Daoy (cell line): ENCODE results near the gene IGSF6. TPM values are rescaled to one million over a fixed set of nuclear protein-coding genes. Genes with fewer than 3 reads are reported as not detected.
"Not testable (repeated sequence)": the region's sequence is repeated elsewhere in the genome, so short reads cannot be mapped to it uniquely, and the experiment has no call there.

Source experiments
- DNase-seq: peaks from one replicate; pipeline ENCODE4 v3.0.0-alpha.2; 2015; ENCODE audit warnings: low read depth
- total RNA-seq: library from RNA; depleted of rRNA; stranded (reverse); fragments of >200 nt; shearing (Covaris generic); gene quantifications from 2 replicates; pipeline ENCODE4 v1.2.3, GENCODE V29; 2014

IGSF6 gene
- total RNA-seq, 1 experiment from 2014 or later, result not detected

DNA sequence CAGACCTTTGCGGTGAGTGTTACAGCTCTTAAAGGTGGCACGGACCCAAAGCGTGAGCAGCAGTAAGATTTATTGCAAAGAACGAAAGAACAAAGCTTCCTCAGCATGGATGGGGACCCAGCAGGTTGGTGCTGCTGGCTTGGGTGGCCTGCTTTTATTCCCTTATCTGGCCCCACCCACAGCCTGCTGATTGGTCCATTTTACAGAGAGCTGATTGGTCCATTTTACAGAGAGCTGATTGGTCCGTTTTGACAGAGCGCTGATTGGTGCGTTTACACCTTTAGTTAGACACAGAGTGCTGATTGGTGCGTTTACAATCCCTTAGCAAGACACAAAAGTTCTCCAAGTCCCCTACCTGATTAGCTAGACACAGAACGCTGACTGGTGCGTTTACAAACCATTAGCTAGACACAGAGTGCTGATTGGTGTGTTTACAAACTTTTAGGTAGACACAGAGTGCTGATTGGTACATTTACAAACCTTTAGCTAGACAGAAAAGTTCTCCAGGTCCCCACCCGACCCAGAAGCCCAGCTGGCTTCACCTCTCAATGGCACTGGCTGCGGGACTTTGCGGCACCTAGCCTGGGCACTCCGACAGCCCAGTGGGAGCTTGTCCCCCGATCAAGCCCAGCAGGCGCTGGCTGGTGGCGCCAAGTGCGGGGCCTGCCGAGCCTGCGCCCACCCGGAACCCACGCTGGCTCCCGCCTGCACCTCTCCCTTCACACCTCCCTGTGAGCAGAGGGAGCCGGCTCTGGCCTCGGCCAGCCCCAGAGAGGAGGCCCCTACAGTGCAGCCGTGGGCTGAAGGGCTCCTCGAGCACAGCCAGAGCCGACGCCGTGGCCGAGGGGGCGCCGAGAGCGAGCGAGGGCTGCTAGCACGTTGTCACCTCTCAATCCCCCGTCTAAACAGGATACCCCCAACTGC is 22.5 kb downstream of the IGSF6 start:
- DNase-seq, result not testable (repeated sequence)

DNA sequence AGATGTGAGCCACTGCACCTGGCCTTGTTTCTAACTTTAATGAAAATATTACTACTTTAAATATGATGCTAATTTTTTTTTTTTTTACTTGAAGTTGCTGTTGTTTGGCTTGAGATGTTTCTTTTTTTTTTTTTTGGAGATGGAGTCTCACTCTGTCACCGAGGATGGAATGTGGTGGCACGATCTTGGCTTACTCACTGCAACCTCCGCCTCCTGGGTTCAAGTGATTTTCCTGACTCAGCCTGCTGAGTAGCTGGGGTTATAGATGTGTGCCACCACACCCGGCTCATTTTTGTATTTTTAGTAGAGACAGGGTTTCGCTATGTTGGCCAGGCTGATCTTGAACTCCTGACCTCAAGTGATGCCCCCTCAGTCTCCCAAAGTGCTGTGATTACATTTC is 23.6 kb downstream of the IGSF6 start:
- no peak for DNase-seq

DNA sequence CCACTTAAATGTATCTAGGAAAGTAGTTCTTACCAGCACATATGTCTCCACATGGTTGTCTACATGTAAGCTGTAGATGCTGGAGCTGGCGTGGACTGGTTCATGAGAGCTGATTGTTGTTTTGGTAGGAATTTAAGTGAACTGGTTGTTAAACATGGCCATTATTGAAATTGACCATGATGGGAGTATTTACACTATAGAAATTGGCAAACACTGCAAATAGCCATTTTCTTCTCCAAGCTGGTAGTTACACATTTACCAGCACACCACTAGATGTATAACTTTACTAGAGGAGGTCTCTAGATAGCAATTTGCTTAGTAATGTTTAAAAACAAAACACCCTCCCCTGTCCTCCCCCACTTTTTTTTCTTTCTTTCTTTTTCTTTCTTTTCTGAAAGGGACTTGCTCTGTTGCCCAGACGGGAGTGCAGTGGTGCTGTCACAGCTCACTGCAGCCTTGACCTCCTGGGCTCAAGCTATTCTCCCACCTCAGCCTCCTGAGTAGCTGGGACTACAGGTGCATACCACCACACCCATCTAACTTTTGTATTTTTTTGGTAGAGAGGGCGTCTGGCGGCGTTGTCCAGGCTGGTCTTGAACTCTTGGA is 24.2 kb downstream of the IGSF6 start:
- no peak for DNase-seq

DNA sequence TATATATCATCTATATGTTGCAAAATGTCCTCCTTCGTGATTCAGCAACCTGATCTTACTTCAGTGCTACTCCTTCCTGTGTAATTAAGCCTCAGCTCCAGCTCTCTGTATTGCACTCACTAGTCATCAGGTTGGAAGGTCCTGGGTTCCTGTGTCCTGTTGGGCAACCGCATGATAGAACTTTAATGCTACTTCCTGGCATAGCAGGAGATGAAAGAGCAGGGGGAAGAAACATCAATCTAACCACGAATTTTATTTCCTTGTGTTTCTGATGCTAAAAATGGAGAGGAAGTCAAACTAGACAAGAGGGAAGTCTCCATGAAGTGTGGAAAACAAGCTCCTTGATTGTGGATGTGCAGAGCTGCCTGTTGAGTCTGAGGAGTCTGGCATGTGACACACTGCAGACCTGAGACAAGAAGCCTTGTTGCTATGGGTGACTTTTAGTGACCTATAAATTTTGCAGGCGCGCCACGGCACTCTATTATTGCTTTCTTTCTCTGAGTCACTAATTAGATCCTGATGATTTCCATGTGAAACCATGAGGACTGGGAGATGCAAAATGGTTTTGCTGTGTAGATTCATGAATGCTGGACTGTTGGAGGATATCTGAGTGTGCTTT is 25.6 kb downstream of the IGSF6 start:
- DNase-seq, result peak; percentile 56

DNA sequence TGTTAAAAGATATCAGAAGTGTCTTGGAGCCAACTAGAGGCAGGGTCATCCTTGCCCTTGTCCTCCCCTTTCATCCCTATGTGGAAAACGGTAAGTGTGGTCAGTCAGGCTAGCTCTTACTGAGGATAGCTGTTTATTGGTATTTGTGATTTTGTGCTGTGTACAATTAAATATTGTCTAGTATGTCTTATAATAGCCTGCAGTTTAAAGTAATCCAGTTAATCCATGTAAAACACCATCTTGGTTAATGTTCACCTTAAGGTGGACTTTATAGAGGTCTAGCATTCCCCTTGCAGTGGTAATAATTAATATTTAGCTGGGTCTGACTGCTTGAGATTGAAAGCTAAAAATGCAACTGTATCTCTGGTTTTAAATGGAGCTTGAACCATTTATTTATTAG is 27.4 kb downstream of the IGSF6 start:
- no peak for DNase-seq

DNA sequence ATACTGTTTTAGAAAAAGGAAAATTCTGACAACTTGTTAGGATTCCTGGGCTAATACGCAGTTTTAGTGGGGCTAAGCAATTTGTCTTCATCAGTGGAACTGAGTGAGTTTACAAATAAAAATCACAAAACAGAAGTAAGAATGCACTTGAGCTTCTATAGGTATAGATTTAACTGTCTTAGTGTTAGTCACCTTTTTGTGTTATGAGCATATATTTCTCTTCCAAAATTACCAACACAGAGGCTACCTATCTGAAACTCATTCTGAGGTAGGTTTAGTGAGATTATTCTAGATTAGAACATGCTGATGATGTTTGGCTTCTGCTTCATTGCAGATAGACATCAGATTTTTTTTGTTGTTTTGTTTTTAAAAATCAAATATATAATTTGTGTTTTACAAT is 29.9 kb downstream of the IGSF6 start:
- DNase-seq, result no peak

DNA sequence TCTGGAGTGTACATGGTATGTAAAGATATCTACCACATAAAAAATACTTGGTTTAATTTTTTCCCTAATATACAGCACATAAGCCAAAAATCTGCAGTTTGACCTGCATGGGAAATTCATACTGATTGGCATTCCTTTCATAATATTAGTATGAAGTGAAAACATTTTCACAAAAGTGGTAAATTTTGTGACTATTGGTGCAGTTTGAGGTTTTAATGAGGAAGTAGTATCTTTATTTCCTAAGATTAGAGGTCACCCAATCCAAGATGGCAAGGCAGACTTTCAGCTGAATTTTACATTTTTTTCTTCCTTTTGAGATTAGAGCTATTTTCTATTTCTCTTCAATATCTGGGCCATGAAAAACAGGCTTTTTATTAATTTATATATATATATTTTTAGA is 31.8 kb downstream of the IGSF6 start:
- DNase-seq, result no peak

DNA sequence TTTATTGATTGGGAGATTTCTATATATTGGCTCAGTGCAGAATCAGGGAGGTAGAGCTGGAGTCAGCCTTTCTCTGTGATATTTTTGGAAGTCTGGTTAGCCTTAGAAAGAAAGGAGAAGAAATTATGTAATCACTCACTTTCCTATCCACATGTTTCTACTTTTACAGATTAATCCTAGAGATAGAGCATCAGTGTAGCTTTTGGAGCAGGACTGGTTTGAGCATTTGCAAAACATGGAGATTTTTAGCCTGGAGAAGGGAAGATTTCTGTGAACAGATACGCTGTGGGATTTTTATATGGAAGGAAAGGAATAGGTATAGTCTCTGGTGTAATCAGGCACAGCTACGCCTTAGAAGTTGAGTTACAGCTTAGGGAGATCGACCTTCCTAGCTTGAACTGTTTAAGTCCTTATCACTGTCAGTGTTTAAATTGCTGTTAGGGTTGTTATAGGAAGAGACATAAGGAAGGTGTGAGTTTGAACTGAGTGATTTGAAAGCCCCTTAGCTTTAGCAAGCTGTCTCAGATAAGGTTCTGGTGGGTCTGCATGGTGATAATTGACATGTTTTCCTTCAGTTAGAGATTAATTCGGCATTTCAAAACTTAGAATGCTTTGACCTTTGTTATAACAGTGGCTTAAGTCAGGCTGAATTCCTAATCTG is 32.5 kb downstream of the IGSF6 start:
- DNase-seq, result no peak

DNA sequence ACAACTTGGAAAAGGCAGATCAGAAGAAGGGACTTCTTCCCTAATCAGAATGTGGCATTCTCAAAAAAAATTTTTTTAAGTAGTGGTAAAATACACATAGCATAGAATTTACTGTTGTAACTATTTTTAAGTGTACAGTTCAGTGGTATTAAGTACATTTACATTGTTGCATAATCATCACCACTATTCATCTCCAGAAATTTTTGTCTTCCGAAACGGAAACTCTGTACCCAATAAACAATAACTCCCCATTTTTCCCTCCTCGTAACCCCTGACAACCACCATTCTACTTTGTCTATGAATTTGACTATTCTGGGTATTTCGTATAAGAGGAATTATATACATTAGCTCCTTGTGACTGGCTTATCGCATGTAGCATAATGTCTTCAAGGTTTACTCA is 34.1 kb downstream of the IGSF6 start:
- no peak for DNase-seq

DNA sequence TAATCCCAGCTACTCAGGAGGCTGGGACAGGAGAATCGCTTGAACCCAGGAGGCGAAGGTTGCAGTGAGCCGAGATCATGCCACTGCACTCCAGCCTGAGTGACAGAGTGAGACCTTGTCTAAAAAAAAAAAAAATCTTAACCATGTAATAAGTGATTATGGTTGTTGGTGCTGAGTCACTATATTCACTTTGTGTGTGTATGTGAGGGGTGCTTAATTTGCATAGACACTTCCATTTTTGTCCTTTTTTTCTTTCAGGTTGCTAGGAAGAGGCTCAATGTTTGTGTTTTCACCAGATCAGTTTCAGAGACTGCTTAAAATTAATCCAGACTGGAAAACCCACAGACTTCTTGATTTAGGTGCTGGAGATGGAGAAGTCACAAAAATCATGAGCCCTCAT is 34.8 kb downstream of the IGSF6 start:
- DNase-seq, result no peak

DNA sequence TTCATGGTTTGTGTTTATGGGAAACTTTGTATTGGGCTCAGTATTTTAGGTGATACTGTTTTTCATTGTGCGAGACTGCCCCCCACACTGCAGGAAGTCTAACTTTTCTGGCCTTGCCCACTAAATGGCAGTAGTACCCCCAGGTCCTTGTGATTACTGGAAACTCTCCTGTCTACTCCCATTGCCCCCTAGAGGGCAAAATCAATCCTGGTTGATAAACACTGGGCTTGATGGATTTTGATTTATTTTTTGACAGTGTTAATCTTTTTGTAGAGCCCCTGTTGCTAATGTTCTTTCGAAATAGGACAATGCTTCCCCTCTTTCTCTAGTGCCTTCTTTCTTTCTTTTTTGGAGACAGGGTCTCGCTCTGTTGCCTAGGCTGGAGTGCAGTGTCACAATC is 37.5 kb downstream of the IGSF6 start:
- no peak for DNase-seq

DNA sequence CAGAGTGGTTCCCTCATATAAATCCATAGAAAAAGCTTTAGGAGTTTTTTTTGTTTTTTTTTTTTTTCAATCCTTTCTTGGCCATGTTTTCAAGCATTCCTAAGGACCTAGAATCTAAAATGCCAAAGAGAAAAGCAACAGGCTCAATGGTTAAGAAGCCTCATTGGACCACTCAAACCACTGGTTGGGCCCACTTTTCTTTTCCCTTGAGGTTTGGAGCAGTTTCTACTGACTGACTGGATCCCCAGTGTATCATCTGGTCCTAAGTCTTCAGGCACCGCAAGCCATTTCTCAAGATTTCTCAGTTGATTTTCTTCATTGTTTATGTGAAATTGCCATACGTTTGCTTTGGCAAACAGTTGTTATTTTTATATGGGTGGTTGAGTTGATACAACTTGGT is 38.6 kb downstream of the IGSF6 start:
- no peak for DNase-seq

DNA sequence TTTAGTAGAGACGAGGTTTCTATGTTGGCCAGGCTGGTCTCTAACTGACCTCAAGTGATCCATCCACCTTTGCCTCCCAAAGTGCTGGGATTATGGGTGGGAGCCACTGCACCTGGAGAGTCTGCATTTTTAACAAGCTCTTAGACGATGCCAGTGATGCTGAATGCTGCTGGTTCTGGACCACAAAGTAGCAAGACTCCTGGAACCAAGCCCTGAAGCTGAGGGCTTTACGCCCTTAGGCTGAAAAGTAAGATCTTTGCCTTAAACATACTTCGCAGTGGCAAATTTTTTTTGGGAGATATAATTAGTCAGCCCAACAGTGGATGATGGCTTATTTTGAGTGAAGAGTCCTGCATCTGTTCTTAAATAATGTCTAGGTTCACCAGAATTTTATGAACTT is 39.0 kb downstream of the IGSF6 start:
- no peak for DNase-seq

DNA sequence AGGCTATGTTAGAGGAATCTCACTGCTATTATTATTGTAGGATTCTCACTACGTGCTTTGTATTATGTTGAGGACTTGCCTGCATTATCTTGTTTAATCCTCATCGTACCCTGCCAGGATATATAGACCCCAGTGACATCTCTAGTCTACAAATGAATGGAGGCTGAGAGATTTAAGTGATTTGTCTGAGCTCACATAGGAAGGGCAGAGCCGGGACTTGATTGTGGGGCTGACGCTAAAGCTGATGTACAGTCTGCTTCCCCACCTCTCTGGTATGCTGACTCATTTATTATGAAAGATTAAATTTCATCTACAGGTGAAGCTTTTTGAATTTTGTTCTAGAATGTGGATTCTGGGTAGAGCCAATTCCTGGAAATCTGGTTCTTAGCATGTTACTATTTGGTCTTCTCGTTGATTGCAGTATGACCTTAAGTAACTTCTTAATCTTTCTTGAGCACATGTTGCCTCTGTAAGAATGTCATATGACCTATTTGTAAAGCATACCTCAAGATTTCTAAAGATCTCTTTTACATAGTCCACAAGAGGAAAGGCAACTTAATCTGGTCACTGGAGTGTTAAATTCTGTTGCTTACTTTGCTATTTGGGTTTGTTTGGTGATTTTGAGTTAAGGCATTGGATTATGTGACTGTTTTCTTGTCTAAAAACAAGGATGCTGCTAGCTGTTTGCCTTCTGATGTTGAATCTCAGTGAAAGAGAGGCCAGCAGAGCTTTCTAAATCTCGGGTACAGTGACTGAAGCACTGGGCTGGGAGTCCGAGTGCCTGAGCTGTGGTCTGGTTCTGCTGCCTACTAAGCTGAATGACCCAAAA is 40.6 kb downstream of the IGSF6 start:
- DNase-seq, result no peak

DNA sequence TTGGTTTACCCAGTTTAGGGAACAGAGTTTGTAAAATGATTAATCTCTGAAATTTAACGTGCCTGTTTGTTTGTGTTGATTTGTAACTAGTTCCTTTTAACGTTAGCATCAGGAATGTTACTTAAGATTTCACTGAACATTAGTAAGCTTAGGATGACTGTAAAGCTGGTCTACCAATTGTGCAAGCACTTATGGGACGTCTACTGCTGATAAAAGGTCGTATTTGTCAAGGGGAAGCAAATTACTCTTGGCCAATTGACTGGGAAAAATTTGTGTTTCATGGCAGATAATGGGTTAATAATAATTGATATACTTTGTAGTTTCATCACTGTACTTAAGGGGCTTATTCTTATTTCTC is 41.2 kb downstream of the IGSF6 start:
- DNase-seq, result no peak

DNA sequence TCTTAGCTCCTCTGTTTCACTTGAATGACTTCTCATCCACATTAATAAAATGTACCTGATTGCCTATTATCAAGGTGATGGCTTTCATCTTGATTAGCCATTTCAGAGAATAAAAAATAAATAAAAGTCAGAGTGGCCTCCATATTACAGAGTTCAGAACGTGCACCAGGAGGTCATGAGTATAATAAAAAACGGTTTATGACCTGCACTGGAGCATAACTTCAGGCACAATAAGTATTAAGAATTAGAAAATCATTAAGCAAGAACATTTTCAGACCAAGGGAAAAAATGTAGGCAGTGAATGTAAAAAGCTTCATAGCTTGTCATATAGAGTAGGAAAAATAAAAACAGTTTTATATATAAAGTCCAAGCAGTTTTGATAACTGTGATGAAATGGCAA is 41.6 kb downstream of the IGSF6 start:
- DNase-seq, result no peak

DNA sequence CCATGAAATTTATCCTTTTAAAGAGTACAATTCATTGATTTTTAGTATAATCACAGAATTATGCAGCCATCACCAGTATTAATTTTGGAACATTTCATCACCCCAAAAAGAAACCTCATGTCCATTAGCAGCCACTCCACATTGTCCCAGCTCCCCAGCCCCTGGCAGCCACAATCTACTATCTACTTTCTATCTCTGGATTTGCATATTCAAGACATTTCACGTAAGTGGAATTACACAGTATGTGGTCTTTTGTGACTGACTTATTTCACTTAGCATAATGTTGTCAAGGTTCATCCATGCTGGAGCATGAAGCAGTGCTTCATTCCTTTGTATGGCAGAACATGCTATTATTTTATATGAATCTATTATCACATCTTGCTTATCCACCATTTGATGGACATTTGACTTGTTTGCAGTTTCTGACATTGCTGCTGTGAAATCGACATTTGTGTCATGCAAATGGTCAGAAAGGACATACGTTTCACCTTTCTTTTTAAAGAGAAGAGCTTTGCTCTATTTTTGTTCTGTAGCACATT is 42.3 kb downstream of the IGSF6 start:
- DNase-seq, result no peak

DNA sequence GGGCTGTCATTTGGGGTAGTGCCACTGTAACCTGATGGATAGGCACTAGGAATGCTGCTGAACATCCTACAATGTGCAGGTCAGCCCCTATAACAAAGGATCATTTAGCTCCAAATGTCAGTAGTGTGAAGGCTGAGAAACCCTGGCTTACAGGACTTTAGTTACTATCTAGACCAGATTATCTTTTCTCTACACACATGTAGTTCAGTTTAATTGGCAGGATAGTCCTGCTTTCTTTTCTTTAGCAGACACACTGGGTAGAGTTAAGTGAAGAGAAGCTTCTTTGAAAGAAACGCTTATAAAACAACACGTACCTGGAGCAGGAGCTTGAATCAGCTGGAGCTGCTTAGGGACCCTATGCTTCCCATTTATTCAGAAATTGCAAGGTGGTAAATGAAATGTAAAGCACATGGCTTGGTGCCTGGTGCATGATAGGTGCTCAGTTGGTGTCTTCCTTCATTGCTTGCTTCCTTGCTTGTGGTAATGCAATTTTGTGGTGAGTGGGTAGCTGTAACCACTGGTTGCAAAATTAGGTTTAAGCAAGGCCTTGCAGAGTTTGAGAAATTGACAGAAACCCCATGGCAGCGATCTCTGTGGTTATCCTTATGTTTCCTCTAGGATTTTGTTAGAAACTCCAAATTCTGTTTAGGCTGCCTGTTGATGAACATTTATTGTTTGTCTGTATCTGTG is 43.6 kb downstream of the IGSF6 start:
- no peak for DNase-seq

DNA sequence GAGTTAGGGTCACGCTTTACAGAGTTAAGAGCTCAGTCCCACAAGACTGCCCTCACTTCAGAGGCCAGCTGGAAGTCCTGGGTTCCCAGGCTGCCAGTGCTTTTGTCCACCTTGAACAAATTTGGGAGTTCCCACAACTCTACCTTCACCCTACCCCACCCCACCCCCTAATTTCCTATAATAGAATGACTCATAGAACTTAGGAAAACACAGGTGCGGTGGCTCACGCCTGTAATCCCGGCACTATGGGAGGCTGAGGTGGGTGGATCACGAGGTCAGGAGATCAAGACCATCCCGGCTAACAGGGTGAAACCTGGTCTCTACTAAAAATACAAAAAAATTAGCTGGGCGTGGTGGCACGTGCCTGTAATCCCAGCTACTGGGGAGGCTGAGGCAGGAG is 46.6 kb downstream of the IGSF6 start:
- DNase-seq, result not testable (repeated sequence)

DNA sequence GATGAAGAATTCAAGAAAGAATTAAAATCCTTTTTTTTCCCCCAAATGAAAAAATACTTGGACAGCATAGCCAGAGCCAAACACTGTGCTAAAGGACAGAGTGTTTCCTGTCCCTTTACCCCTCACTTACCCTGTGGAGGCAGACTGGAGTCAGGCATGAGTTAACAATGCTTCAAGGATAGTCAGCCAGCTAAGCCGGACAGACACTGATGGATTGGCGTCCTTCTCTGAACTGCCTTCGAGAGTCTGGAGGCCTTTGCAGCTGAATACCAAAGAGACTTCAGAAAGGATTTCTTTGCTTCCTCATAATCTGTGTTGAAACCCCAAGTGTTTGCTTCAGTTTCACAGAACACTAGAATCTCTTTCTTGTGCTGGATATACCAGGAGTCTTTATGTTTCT is 48.5 kb downstream of the IGSF6 start:
- DNase-seq, result no peak

DNA sequence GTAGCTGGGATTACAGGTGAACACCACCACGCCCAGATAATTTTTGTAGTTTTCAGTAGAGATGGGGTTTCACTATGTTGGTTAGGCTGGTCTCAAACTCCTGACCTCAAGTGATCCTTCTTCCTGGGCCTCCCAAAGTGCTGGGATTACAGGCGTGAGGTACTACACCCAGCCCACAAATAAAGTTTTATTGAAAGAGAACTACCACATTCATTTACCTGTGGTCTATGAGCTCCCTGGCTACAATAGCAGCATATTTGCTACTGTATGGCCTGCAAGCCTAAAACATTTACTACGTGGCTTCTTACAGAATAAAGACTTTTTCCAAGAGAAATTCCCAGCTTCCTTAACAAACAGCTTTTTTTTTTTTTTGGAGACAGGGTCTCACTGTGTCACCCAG is 49.6 kb downstream of the IGSF6 start:
- DNase-seq, result no peak
